Activated CD4-positive, CD25-positive, alpha-beta regulatory T cell treated with anti-CD3 and anti-CD28 coated beads, Interleukin-2, amount 50 U/mL, for 24 hours (primary cell): ENCODE data around the gene ZBTB5.
A peak's percentile ranks its signal among the peaks of the same experiment; 100 is the strongest.
"Not testable (repeated sequence)": the region's sequence is repeated elsewhere in the genome, so short reads cannot be mapped to it uniquely, and the experiment has no call there.

Experiments
- ATAC-seq, 2 donors: fragments of 150-1000 bp; cut with Tn5 transposase; one replicate each; pipeline ENCODE4 v1.10.0; 2021; ENCODE audit warnings: mild to moderate bottlenecking in 1 of 2, moderate library complexity in 1 of 2

The ZBTB5 gene

GRCh38 chr9:37485389-37486255, 20.4 kb upstream of the ZBTB5 start, which contains the start of gene POLR1E:
Gene POLR1E, plus strand, starts transcription at chr9:37485948. Its CDS starts 100 bp downstream, at chr9:37486048.
- ATAC-seq, result peak; percentile 98

- ATAC-seq, result no peak
These were observed 15.5 kb upstream of the ZBTB5 start for GRCh38 chr9:37480759-37481158.

- ATAC-seq, result not testable (repeated sequence)
These were observed 12.9 kb upstream of the ZBTB5 start for GRCh38 chr9:37477987-37478619.

GRCh38 chr9:37477443-37477842, 12.2 kb upstream of the ZBTB5 start:
- ATAC-seq, result not testable (repeated sequence)

- no peak for ATAC-seq
These were observed 11.7 kb upstream of the ZBTB5 start for GRCh38 chr9:37476930-37477329.

- no peak for ATAC-seq
These were observed 9.2 kb upstream of the ZBTB5 start for GRCh38 chr9:37474438-37474837.

GRCh38 chr9:37473982-37474381, 8.7 kb upstream of the ZBTB5 start:
- not testable (repeated sequence) for ATAC-seq

- ATAC-seq, result no peak
These were observed 6.9 kb upstream of the ZBTB5 start for GRCh38 chr9:37471942-37472684.

GRCh38 chr9:37468620-37469019, 3.4 kb upstream of the ZBTB5 start:
- no peak for ATAC-seq

- ATAC-seq, result not testable (repeated sequence)
These were observed 2.3 kb upstream of the ZBTB5 start for GRCh38 chr9:37467530-37467929.

GRCh38 chr9:37466037-37466709, 923 bp upstream of the ZBTB5 start:
- no peak for ATAC-seq

- ATAC-seq, result peak; percentile 34 to 39
These were observed 613 bp downstream of the ZBTB5 start for GRCh38 chr9:37464426-37465248.

GRCh38 chr9:37464006-37464405, 1.2 kb downstream of the ZBTB5 start:
- no peak for ATAC-seq

- ATAC-seq, result no peak
These were observed 8.4 kb downstream of the ZBTB5 start for GRCh38 chr9:37456817-37457216.

- peak in 1 of 2 donors; percentile 28 for ATAC-seq
These were observed 9.2 kb downstream of the ZBTB5 start for GRCh38 chr9:37455884-37456647.

- no peak for ATAC-seq
These were observed 11.0 kb downstream of the ZBTB5 start for GRCh38 chr9:37454238-37454637.

- ATAC-seq, result no peak
These were observed 11.4 kb downstream of the ZBTB5 start for GRCh38 chr9:37453827-37454226.

- ATAC-seq, result no peak
These were observed 12.6 kb downstream of the ZBTB5 start for GRCh38 chr9:37452611-37453010.

- ATAC-seq, result no peak
These were observed 13.6 kb downstream of the ZBTB5 start for GRCh38 chr9:37451628-37452027.

GRCh38 chr9:37449862-37450632, 15.2 kb downstream of the ZBTB5 start:
- ATAC-seq, result no peak
